H9 (cell line): ENCODE data around the gene LRP1. TPM values are rescaled to one million over a fixed set of nuclear protein-coding genes. Genes with fewer than 3 reads are reported as not detected.

ENCODE experiments used
- DNase-seq: peaks from one replicate; pipeline ENCODE4 v3.0.0-alpha.2; 2017
- H2AFZ ChIP-seq: one replicate; pipeline ENCODE4 v1.6.1; 2013; ENCODE audit warnings: mild to moderate bottlenecking, low read length, control low read depth, moderate library complexity
- H2AK5ac ChIP-seq: 2 replicates; pipeline ENCODE4 v1.6.1; 2013; ENCODE audit warnings: low read length, control low read depth, mixed read lengths; ENCODE audit not compliant: insufficient read length
- H2BK120ac ChIP-seq: one replicate; pipeline ENCODE4 v1.6.1; 2013; ENCODE audit warnings: low read depth, mild to moderate bottlenecking, low read length, control low read depth, inconsistent platforms; ENCODE audit not compliant: poor library complexity, severe bottlenecking
- H2BK12ac ChIP-seq: 2 replicates; pipeline ENCODE4 v1.6.1; 2013; ENCODE audit warnings: low read length, control low read depth, mixed read lengths, low read depth; ENCODE audit not compliant: insufficient read length
- H2BK15ac ChIP-seq: 2 replicates; pipeline ENCODE4 v1.6.1; 2013; ENCODE audit warnings: low read depth, low read length, control low read depth
- H2BK20ac ChIP-seq: one replicate; pipeline ENCODE4 v1.6.1; 2013; ENCODE audit warnings: low read depth, mild to moderate bottlenecking, low read length, control low read depth, inconsistent platforms; ENCODE audit not compliant: poor library complexity, severe bottlenecking
- H2BK5ac ChIP-seq: 2 replicates; pipeline ENCODE4 v1.6.1; 2013; ENCODE audit warnings: low read length, control low read depth, mixed read lengths; ENCODE audit not compliant: insufficient read length
- H3K14ac ChIP-seq: 2 replicates; pipeline ENCODE4 v1.6.1; 2013; ENCODE audit warnings: low read length, control low read depth; ENCODE audit not compliant: insufficient read depth
- H3K18ac ChIP-seq: 2 replicates; pipeline ENCODE4 v1.6.1; 2013; ENCODE audit warnings: low read depth, mild to moderate bottlenecking, mixed read lengths, low read length, control low read depth; ENCODE audit not compliant: insufficient read length
- H3K23ac ChIP-seq: 2 replicates; pipeline ENCODE4 v1.6.1; 2013; ENCODE audit warnings: low read length, control low read depth, mixed read lengths, low read depth; ENCODE audit not compliant: insufficient read length
- H3K23me2 ChIP-seq: 2 replicates; pipeline ENCODE4 v1.6.1; 2013; ENCODE audit warnings: low read depth, mild to moderate bottlenecking, mixed read lengths, low read length, control low read depth; ENCODE audit not compliant: insufficient read length, poor library complexity, severe bottlenecking
- H3K27ac ChIP-seq: 2 replicates; pipeline ENCODE4 v1.5.1; 2013; ENCODE audit warnings: low read length, control low read depth, mixed read lengths, low read depth; ENCODE audit not compliant: insufficient read length
- H3K27me3 ChIP-seq: 2 replicates; pipeline ENCODE4 v1.6.1; 2013; ENCODE audit warnings: low read length, control low read depth, inconsistent platforms; ENCODE audit not compliant: insufficient read depth
- H3K4ac ChIP-seq: 2 replicates; pipeline ENCODE4 v1.6.1; 2013; ENCODE audit warnings: low read depth, mild to moderate bottlenecking, control low read depth, inconsistent platforms, low read length, moderate library complexity
- H3K4me1 ChIP-seq: 2 replicates; pipeline ENCODE4 v1.6.1; 2013; ENCODE audit warnings: low read length, control low read depth, inconsistent platforms; ENCODE audit not compliant: insufficient read depth
- H3K4me2 ChIP-seq: 2 replicates; pipeline ENCODE4 v1.6.1; 2013; ENCODE audit warnings: low read length, control low read depth, mixed read lengths; ENCODE audit not compliant: insufficient read length, insufficient read depth
- H3K56ac ChIP-seq: 2 replicates; pipeline ENCODE4 v1.6.1; 2013; ENCODE audit warnings: low read depth, mild to moderate bottlenecking, mixed read lengths, low read length, control low read depth; ENCODE audit not compliant: insufficient read length
- H3K79me1 ChIP-seq: 2 replicates; pipeline ENCODE4 v1.6.1; 2013; ENCODE audit warnings: low read depth, mild to moderate bottlenecking, moderate library complexity, low read length, control low read depth, inconsistent platforms; ENCODE audit not compliant: insufficient read depth, poor library complexity, severe bottlenecking
- H3K79me2 ChIP-seq: 2 replicates; pipeline ENCODE4 v1.6.1; 2013; ENCODE audit warnings: low read length, control low read depth, inconsistent platforms; ENCODE audit not compliant: insufficient read depth
- H3K9ac ChIP-seq: 2 replicates; pipeline ENCODE4 v1.6.1; 2013; ENCODE audit warnings: low read length, control low read depth, mixed read lengths; ENCODE audit not compliant: insufficient read length; ENCODE audit errors: extremely low read depth
- H3K9me3 ChIP-seq: one replicate; pipeline ENCODE4 v1.6.1; 2013; ENCODE audit warnings: low read depth, low read length, inconsistent platforms; ENCODE audit not compliant: control insufficient read depth
- H3T11ph ChIP-seq: one replicate; pipeline ENCODE4 v1.6.1; 2013; ENCODE audit warnings: mild to moderate bottlenecking, low read length, control low read depth, inconsistent platforms
- H4K20me1 ChIP-seq: one replicate; pipeline ENCODE4 v1.6.1; 2013; ENCODE audit not compliant: control insufficient read depth, insufficient read length, insufficient read depth
- H4K5ac ChIP-seq: 2 replicates; pipeline ENCODE4 v1.6.1; 2013; ENCODE audit warnings: low read depth, mild to moderate bottlenecking, mixed read lengths, low read length, control low read depth; ENCODE audit not compliant: insufficient read length
- H4K8ac ChIP-seq: replicated peaks from 2 replicates; pipeline ENCODE4 v1.6.1; 2013; ENCODE audit warnings: low read length, control low read depth, mixed read lengths, low read depth; ENCODE audit not compliant: insufficient read length
- H4K91ac ChIP-seq: 2 replicates; pipeline ENCODE4 v1.6.1; 2013; ENCODE audit warnings: low read depth, mild to moderate bottlenecking, moderate library complexity, mixed read lengths, low read length, control low read depth; ENCODE audit not compliant: insufficient read length
- H3K27ac Mint-ChIP-seq, 3 experiments: 2 replicates in 2 of 3; 3 replicates in 1 of 3; pipeline ENCODE4 v1.8.0; 2020 to 2021; ENCODE audit warnings: mixed read lengths in 3 of 3, mild to moderate bottlenecking in 1 of 3, moderate library complexity in 1 of 3
- H3K27me3 Mint-ChIP-seq: 2 replicates; pipeline ENCODE4 v1.8.0; 2021; ENCODE audit warnings: low read depth, mild to moderate bottlenecking, moderate library complexity, mixed read lengths
- H3K36me3 Mint-ChIP-seq, 3 experiments: 2 replicates in 2 of 3; 3 replicates in 1 of 3; pipeline ENCODE4 v1.8.0; 2020 to 2021; ENCODE audit warnings: low read depth in 3 of 3, mixed read lengths in 3 of 3; ENCODE audit not compliant: insufficient read depth in 1 of 3
- H3K4me1 Mint-ChIP-seq, 2 experiments: 2 replicates each; pipeline ENCODE4 v1.8.0; 2020; ENCODE audit warnings: mixed read lengths in 2 of 2
- H3K4me3 Mint-ChIP-seq, 2 experiments: 2 replicates in 1 of 2; 3 replicates in 1 of 2; pipeline ENCODE4 v1.8.0; 2020 to 2021; ENCODE audit warnings: mild to moderate bottlenecking in 2 of 2, mixed read lengths in 2 of 2, moderate library complexity in 1 of 2
- H3K9me3 Mint-ChIP-seq, 2 experiments: 2 replicates in 1 of 2; 3 replicates in 1 of 2; pipeline ENCODE4 v1.8.0; 2020; ENCODE audit warnings: mild to moderate bottlenecking in 2 of 2, mixed read lengths in 2 of 2, moderate library complexity in 1 of 2
- WGBS: extraction: QIAGEN DNeasy Blood & Tissue Kit; methylation state at CpG from one replicate; pipeline ENCODE4 v1.1.7; 2013; ENCODE audit warnings: missing lambda C conversion rate, low lambda C conversion rate, mixed read lengths; ENCODE audit not compliant: insufficient read length; ENCODE audit errors: extremely low coverage; 5-methylcytosine and 5-hydroxymethylcytosine counted together
- total RNA-seq: library from RNA; stranded (reverse); gene quantifications from 2 replicates; pipeline ENCODE4 v1.2.1, GENCODE V29; 2021
- TF ChIP-seq, protein P1 (sequence below): fragments of 200-600 bp; sonication (generic); conservative IDR thresholded peaks from 3 replicates; pipeline ENCODE4 v1.8.0; 2021; ENCODE audit warnings: antibody characterized with exemption, mild to moderate bottlenecking

Gene LRP1
- total RNA-seq, 1 experiment from 2014 or later: 115 TPM

DNA sequence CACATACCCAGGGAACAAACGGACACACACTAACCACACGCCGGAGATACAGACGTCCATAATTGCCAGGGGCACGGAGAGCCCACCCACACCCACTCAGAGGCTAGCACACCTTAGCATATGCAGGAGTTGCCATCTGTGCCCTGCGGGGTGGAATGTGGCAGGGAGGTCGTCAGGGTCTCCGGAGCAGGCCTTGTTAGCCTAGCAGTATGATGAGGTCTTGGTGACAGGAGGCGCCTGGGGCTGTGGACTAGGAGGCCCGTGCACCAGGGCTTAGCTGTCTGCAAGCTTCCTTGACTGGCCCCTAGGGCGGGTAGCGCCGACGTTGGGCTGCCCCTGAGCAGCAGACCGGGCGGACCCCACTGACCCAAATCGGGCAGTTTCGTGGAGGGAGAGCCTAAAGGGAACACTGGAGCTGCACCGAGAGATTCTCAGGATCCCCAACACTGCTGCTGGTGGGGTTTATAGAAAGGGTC, 112.7 kb downstream of the LRP1 start:
- Mint-ChIP-seq H3K27me3 (peaks cover 86% of the 10 kb centered on the region), H3K27ac (no peak overlapping the region), H3K9me3 (no peaks in the 10 kb centered on the region), H3K4me3 (peak overlapping the region; percentile 72 to 84), H3K4me1 (peaks cover 59 to 72% of the 10 kb centered on the region in 2 experiments), H3K36me3 (peaks cover 0 to 2% (median 0%) of the 10 kb centered on the region in 3 experiments; a peak in 2 of 7 replicates)
- no peak overlapping the region for H2AK5ac ChIP-seq
- no peak overlapping the region for H2BK120ac ChIP-seq
- no peak overlapping the region for H4K8ac ChIP-seq
- TF ChIP-seq, protein P1, sequence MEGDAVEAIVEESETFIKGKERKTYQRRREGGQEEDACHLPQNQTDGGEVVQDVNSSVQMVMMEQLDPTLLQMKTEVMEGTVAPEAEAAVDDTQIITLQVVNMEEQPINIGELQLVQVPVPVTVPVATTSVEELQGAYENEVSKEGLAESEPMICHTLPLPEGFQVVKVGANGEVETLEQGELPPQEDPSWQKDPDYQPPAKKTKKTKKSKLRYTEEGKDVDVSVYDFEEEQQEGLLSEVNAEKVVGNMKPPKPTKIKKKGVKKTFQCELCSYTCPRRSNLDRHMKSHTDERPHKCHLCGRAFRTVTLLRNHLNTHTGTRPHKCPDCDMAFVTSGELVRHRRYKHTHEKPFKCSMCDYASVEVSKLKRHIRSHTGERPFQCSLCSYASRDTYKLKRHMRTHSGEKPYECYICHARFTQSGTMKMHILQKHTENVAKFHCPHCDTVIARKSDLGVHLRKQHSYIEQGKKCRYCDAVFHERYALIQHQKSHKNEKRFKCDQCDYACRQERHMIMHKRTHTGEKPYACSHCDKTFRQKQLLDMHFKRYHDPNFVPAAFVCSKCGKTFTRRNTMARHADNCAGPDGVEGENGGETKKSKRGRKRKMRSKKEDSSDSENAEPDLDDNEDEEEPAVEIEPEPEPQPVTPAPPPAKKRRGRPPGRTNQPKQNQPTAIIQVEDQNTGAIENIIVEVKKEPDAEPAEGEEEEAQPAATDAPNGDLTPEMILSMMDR: no peak; the same call in 2 of the 3 replicates
- peak; percentile 82 for DNase-seq
- no peak overlapping the region for H3K27ac ChIP-seq
- H3K9ac ChIP-seq: no peak overlapping the region
- WGBS: no CpG with 5 or more reads among the region's 19 CpGs
- no peak overlapping the region for H2BK12ac ChIP-seq
- no peak overlapping the region for H2BK5ac ChIP-seq
- no peak overlapping the region for H3K18ac ChIP-seq
- H4K5ac ChIP-seq: no peak overlapping the region
- peaks cover 29% of the 10 kb centered on the region for H3K23me2 ChIP-seq
- H3K14ac ChIP-seq: no peak overlapping the region
- no peaks in the 10 kb centered on the region for H3K9me3 ChIP-seq
- no peak overlapping the region for H2BK20ac ChIP-seq
- no peak overlapping the region for H3K56ac ChIP-seq
- H3K27me3 ChIP-seq: peaks cover 54% of the 10 kb centered on the region
- H3K79me2 ChIP-seq: no peaks in the 10 kb centered on the region
- H3K23ac ChIP-seq: no peak overlapping the region
- H2AFZ ChIP-seq: no peak overlapping the region
- no peaks in the 10 kb centered on the region for H3K79me1 ChIP-seq
- no peak overlapping the region for H3K4ac ChIP-seq
- H4K91ac ChIP-seq: no peak overlapping the region
- no peak overlapping the region for H3T11ph ChIP-seq
- H3K4me2 ChIP-seq: peak overlapping the region; percentile 82
- H2BK15ac ChIP-seq: no peak overlapping the region
- 0 out of 2 replicates have a peak, but pooled peaks cover 4% of the 10 kb centered on the region for H3K4me1 ChIP-seq
- H4K20me1 ChIP-seq: no peaks in the 10 kb centered on the region
